Cardiac muscle cell (in vitro differentiated cells and primary cell): Measurements from ENCODE around the gene RALGAPB. TPM values are rescaled to one million over a fixed set of nuclear protein-coding genes. Genes with fewer than 3 reads are reported as not detected.

Experiments used
- DNase-seq, 2 donors: peaks; one replicate each; pipeline versions ENCODE4 v3.0.0 to v3.0.0-alpha.2; 2010 to 2017; ENCODE audit warnings: low read depth in 1 of 2, low spot score in 1 of 2
- H3K27ac ChIP-seq: fragments of 200-600 bp; sonication (generic); 2 replicates; pipeline ENCODE4 v1.5.1; 2016
- H3K27me3 ChIP-seq: fragments of 200-600 bp; sonication (generic); 2 replicates; pipeline ENCODE4 v1.6.0; 2016; ENCODE audit warnings: control low read depth
- H3K36me3 ChIP-seq: fragments of 200-600 bp; sonication (generic); 2 replicates; pipeline ENCODE4 v1.5.1; 2016; ENCODE audit warnings: control low read depth
- H3K4me1 ChIP-seq: fragments of 200-600 bp; sonication (generic); 2 replicates; pipeline ENCODE4 v1.8.1; 2017; ENCODE audit warnings: low read depth, mild to moderate bottlenecking, mixed run types
- H3K4me3 ChIP-seq: fragments of 200-600 bp; sonication (generic); 2 replicates; pipeline ENCODE4 v1.5.1; 2016; ENCODE audit warnings: mild to moderate bottlenecking
- H3K9me3 ChIP-seq: fragments of 200-600 bp; sonication (generic); 2 replicates; pipeline ENCODE4 v1.5.1; 2017; ENCODE audit warnings: low read depth, mild to moderate bottlenecking, control low read depth
- polyA plus RNA-seq: library from polyadenylated mRNA; unstranded; fragments of >200 nt; fragmentation: Nextera tagmentation; extraction: Ambion mirVana; gene quantifications from 2 replicates; pipeline ENCODE4 v1.2.1, GENCODE V29; 2016
- total RNA-seq: library from RNA; depleted of rRNA; stranded (reverse); fragments of >200 nt; gene quantifications from 2 replicates; pipeline ENCODE4 v1.2.3, GENCODE V29; 2016
- TF ChIP-seq, protein P1 (sequence below): IDR thresholded peaks from 2 replicates; pipeline ENCODE4 v1.5.1; 2012; ENCODE audit warnings: low read depth, mild to moderate bottlenecking, low read length

Gene RALGAPB
- total and polyA plus RNA-seq, 2 experiments from 2014 or later, result 10.3 to 20.3 TPM

- H3K4me1 ChIP-seq, result no peaks in the 10 kb centered on the region
- no peaks in the 10 kb centered on the region for H3K27me3 ChIP-seq
- no peak overlapping the region for H3K4me3 ChIP-seq
- DNase-seq, result no peak
- H3K9me3 ChIP-seq, result no peaks in the 10 kb centered on the region
- TF ChIP-seq, protein P1, sequence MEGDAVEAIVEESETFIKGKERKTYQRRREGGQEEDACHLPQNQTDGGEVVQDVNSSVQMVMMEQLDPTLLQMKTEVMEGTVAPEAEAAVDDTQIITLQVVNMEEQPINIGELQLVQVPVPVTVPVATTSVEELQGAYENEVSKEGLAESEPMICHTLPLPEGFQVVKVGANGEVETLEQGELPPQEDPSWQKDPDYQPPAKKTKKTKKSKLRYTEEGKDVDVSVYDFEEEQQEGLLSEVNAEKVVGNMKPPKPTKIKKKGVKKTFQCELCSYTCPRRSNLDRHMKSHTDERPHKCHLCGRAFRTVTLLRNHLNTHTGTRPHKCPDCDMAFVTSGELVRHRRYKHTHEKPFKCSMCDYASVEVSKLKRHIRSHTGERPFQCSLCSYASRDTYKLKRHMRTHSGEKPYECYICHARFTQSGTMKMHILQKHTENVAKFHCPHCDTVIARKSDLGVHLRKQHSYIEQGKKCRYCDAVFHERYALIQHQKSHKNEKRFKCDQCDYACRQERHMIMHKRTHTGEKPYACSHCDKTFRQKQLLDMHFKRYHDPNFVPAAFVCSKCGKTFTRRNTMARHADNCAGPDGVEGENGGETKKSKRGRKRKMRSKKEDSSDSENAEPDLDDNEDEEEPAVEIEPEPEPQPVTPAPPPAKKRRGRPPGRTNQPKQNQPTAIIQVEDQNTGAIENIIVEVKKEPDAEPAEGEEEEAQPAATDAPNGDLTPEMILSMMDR, result no peak
- H3K27ac ChIP-seq, result no peak overlapping the region
- no peaks in the 10 kb centered on the region for H3K36me3 ChIP-seq
Measured at GRCh38 chr20:38608188-38608587, 135.5 kb downstream of the RALGAPB start.

DNA sequence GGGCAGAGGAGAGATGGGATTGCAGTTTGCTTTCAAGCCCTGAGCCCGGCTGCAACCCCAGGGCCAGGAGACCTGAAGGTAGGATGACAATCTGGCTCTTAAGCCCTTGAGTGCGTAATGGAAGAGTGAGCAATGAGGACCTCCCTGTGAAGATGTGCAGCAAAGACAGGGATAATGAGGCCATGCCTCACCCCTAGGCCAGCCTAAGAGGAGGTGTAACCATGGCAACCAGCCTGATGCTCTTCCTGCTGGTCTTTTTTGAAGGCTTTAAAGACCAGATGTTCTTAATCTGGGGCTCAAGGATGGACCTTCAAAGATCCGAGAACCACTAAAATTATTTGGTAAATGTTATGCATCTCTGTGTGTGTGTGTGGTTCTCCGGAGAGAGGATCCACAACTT, 137.2 kb downstream of the RALGAPB start:
- H3K27ac ChIP-seq, result no peak overlapping the region
- no peaks in the 10 kb centered on the region for H3K27me3 ChIP-seq
- H3K36me3 ChIP-seq, result no peaks in the 10 kb centered on the region
- no peaks in the 10 kb centered on the region for H3K4me1 ChIP-seq
- H3K4me3 ChIP-seq, result no peak overlapping the region
- H3K9me3 ChIP-seq, result no peaks in the 10 kb centered on the region
- TF ChIP-seq, protein P1, result no peak
- no peak for DNase-seq

- no peaks in the 10 kb centered on the region for H3K27me3 ChIP-seq
- peak in 1 of 2 donors; percentile 25 for DNase-seq
- H3K4me1 ChIP-seq, result no peaks in the 10 kb centered on the region
- no peak overlapping the region for H3K27ac ChIP-seq
- TF ChIP-seq, protein P1, result no peak
- no peaks in the 10 kb centered on the region for H3K36me3 ChIP-seq
- no peaks in the 10 kb centered on the region for H3K9me3 ChIP-seq
- H3K4me3 ChIP-seq, result no peak overlapping the region
Measured at GRCh38 chr20:38610521-38610920, 137.9 kb downstream of the RALGAPB start.

GRCh38 chr20:38612751-38613515, 140.3 kb downstream of the RALGAPB start:
- no peak overlapping the region for H3K4me3 ChIP-seq
- DNase-seq, result no peak
- H3K36me3 ChIP-seq, result no peaks in the 10 kb centered on the region
- TF ChIP-seq, protein P1, result no peak
- H3K9me3 ChIP-seq, result no peaks in the 10 kb centered on the region
- H3K27me3 ChIP-seq, result no peaks in the 10 kb centered on the region
- no peak overlapping the region for H3K27ac ChIP-seq
- H3K4me1 ChIP-seq, result no peaks in the 10 kb centered on the region

- no peaks in the 10 kb centered on the region for H3K4me1 ChIP-seq
- no peak overlapping the region for H3K4me3 ChIP-seq
- H3K36me3 ChIP-seq, result no peaks in the 10 kb centered on the region
- H3K27me3 ChIP-seq, result no peaks in the 10 kb centered on the region
- no peak overlapping the region for H3K27ac ChIP-seq
- TF ChIP-seq, protein P1, result no peak
- H3K9me3 ChIP-seq, result no peaks in the 10 kb centered on the region
- no peak for DNase-seq
Measured at GRCh38 chr20:38615283-38615682, 142.6 kb downstream of the RALGAPB start.
